Measurements from ENCODE around the gene OTOP3. TPM values are rescaled to one million over a fixed set of nuclear protein-coding genes. Genes with fewer than 3 reads are reported as not detected.
A peak's percentile ranks its signal among the peaks of the same experiment; 100 is the strongest.

OTOP3 gene
- total RNA-seq, 1 experiment from 2014 or later, result not detected

DNA sequence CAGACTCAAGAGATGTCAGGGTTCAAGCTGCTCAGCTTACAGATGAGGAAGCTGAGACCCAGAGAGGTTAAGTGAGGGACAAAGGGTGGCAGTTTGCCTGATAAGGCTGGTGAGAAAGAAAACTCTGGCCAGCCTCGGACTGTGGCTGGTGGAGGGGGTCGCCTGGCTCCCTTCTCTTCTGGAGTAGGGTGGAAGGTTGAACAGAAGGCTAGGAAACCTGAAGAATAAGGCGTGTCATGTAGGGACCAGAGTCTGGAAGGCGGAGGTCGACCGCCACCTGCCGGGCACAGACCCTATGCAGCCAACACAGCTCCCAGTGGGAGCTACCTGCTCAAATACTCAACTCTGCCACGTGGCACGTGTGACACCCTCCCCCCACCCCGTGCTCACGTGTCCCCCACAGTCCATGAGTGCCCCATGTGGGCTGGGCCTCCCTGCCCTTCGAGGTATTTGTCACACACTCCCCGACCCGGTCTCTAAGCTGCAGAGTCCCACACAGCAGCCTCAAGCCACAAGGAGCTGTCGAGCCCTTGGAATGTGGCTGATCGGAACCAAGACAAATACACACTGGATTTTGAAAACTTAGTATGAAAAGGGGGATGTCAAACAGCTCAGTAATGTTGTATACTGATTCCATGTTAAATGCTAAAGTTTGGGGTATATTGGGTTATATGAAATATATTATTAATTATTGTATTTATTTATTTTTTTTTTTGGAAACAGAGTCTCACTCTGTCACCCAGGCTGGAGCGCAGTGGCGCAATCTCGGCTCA is 25.1 kb downstream of the OTOP3 start:
- no peak overlapping the region for H2AFZ ChIP-seq (ENCODE audit: low read length)
- H4K5ac ChIP-seq (ENCODE audit: insufficient read length, low read depth, low read length), result no peak overlapping the region
- H4K91ac ChIP-seq (ENCODE audit: insufficient read length, low read depth, low read length), result no peak overlapping the region
- H3K4me1 ChIP-seq (ENCODE audit: insufficient read depth, low read length), result no peaks in the 10 kb centered on the region
- Mint-ChIP-seq H3K4me3 (peak overlapping the region in 1 of 2 experiments; percentile 55; a peak in 1 of 5 replicates), H3K36me3 (ENCODE audit: insufficient read depth in 1 of 3, low read depth in 3 of 3) (peaks cover 0 to 2% (median 0%) of the 10 kb centered on the region in 3 experiments; a peak in 2 of 7 replicates), H3K4me1 (peaks cover 6 to 11% of the 10 kb centered on the region in 2 experiments), H3K27ac (peak overlapping the region in 1 of 3 experiments; percentile 62; a peak in 2 of 7 replicates), H3K27me3 (ENCODE audit: low read depth) (peaks cover 30% of the 10 kb centered on the region), H3K9me3 (peaks cover 0 to 2% of the 10 kb centered on the region in 2 experiments; a peak in 1 of 5 replicates)
- DNase-seq, result peak; percentile 93
- TF ChIP-seq, protein P1, sequence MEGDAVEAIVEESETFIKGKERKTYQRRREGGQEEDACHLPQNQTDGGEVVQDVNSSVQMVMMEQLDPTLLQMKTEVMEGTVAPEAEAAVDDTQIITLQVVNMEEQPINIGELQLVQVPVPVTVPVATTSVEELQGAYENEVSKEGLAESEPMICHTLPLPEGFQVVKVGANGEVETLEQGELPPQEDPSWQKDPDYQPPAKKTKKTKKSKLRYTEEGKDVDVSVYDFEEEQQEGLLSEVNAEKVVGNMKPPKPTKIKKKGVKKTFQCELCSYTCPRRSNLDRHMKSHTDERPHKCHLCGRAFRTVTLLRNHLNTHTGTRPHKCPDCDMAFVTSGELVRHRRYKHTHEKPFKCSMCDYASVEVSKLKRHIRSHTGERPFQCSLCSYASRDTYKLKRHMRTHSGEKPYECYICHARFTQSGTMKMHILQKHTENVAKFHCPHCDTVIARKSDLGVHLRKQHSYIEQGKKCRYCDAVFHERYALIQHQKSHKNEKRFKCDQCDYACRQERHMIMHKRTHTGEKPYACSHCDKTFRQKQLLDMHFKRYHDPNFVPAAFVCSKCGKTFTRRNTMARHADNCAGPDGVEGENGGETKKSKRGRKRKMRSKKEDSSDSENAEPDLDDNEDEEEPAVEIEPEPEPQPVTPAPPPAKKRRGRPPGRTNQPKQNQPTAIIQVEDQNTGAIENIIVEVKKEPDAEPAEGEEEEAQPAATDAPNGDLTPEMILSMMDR (conservative IDR thresholded peaks at IDR 0.05), result peak; percentile 86
- no peak overlapping the region for H2BK5ac ChIP-seq (ENCODE audit: insufficient read length, low read length)
- no peak overlapping the region for H3T11ph ChIP-seq (ENCODE audit: low read length)
- no peak overlapping the region for H2BK12ac ChIP-seq (ENCODE audit: insufficient read length, low read depth, low read length)
- H3K9me3 ChIP-seq (ENCODE audit: control insufficient read depth, low read depth, low read length), result no peaks in the 10 kb centered on the region
- H2BK20ac ChIP-seq (ENCODE audit: low read depth, low read length, poor library complexity, severe bottlenecking), result no peak overlapping the region
- no peaks in the 10 kb centered on the region for H3K27me3 ChIP-seq (ENCODE audit: insufficient read depth, low read length)
- no peak overlapping the region for H2BK15ac ChIP-seq (ENCODE audit: low read depth, low read length)
- H3K4ac ChIP-seq (ENCODE audit: low read depth, low read length), result no peak overlapping the region
- H3K23me2 ChIP-seq (ENCODE audit: insufficient read length, low read depth, low read length, poor library complexity, severe bottlenecking), result no peaks in the 10 kb centered on the region
- no peaks in the 10 kb centered on the region for H3K79me1 ChIP-seq (ENCODE audit: insufficient read depth, low read depth, low read length, poor library complexity, severe bottlenecking)
- no peak overlapping the region for H2BK120ac ChIP-seq (ENCODE audit: low read depth, low read length, poor library complexity, severe bottlenecking)
- H3K79me2 ChIP-seq (ENCODE audit: insufficient read depth, low read length), result no peaks in the 10 kb centered on the region
- WGBS (ENCODE audit: extremely low coverage, insufficient read length, low lambda C conversion rate), result no CpG with 5 or more reads among the region's 19 CpGs
- H3K27ac ChIP-seq (ENCODE audit: insufficient read length, low read depth, low read length), result no peak overlapping the region
- H3K18ac ChIP-seq (ENCODE audit: insufficient read length, low read depth, low read length), result no peak overlapping the region
- H3K4me2 ChIP-seq (ENCODE audit: insufficient read depth, insufficient read length, low read length), result no peak overlapping the region
- H4K20me1 ChIP-seq (ENCODE audit: control insufficient read depth, insufficient read depth, insufficient read length), result peaks cover 3% of the 10 kb centered on the region
- no peak overlapping the region for H2AK5ac ChIP-seq (ENCODE audit: insufficient read length, low read length)
- no peak overlapping the region for H3K56ac ChIP-seq (ENCODE audit: insufficient read length, low read depth, low read length)
- no peak overlapping the region for H3K9ac ChIP-seq (ENCODE audit: extremely low read depth, insufficient read length, low read length)
- H3K23ac ChIP-seq (ENCODE audit: insufficient read length, low read depth, low read length), result no peak overlapping the region
- H3K14ac ChIP-seq (ENCODE audit: insufficient read depth, low read length), result no peak overlapping the region
- H4K8ac ChIP-seq (replicated peaks; ENCODE audit: insufficient read length, low read depth, low read length), result no peak overlapping the region

Measured in H9 (cell line).